GM12875 (cell line): ENCODE data around the gene MDFIC2.

Source experiments
- H3K4me3 ChIP-seq: one replicate; pipeline ENCODE4 v1.5.1; 2011; ENCODE audit warnings: low read depth, low read length, control low read depth
- CTCF ChIP-seq: IDR thresholded peaks from 2 replicates; pipeline ENCODE4 v1.5.1; 2011; ENCODE audit warnings: low read depth, mild to moderate bottlenecking, control low read depth, inconsistent platforms, low read length, moderate library complexity, borderline replicate concordance; ENCODE audit not compliant: insufficient read depth

MDFIC2 gene

DNA sequence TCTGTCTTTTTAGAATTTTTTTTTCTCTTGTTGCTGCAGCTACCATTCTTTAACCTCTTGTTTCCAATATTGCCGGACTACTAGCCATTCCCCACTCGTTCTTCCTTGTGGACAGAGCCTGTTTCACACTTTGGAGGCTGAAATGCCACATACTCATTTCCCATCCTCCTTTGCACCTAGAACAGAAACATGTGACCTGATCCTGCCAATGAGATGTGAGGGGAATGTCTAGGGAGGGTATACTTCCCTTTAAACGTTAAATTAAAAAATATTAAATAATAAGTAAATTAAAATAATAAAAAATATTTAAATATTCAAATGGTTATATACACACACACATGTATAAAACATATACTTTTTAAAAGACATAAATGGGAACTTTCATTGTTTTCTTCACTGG is 20.6 kb upstream of the MDFIC2 start:
- TF ChIP-seq CTCF, result no peak
- H3K4me3 ChIP-seq, result no peak overlapping the region

- H3K4me3 ChIP-seq, result no peak overlapping the region
- TF ChIP-seq CTCF, result no peak
Observed at GRCh38 chr3:70315021-70315420, 2.6 kb upstream of the MDFIC2 start.

DNA sequence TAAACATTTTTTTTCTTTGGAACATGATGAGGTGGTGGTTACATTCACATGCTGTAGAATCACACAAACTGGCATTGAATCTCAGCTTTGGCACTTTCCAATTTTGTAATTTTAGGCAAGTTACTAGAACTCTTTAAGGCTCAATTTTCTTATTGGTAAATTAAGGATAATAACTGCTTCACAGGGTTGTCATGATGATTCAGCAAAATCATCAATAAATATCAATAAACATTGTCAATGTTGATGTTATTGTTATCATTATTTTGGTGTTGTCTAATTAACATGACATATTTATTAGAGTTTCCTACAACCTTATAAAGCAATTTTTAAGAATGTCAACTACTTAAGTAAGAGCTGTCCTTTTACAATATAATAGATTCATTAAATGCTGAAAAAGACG is 1.6 kb downstream of the MDFIC2 start:
- TF ChIP-seq CTCF, result no peak
- no peak overlapping the region for H3K4me3 ChIP-seq

- no peak overlapping the region for H3K4me3 ChIP-seq
- TF ChIP-seq CTCF, result no peak
Observed at GRCh38 chr3:70309591-70309990, 2.8 kb downstream of the MDFIC2 start.

DNA sequence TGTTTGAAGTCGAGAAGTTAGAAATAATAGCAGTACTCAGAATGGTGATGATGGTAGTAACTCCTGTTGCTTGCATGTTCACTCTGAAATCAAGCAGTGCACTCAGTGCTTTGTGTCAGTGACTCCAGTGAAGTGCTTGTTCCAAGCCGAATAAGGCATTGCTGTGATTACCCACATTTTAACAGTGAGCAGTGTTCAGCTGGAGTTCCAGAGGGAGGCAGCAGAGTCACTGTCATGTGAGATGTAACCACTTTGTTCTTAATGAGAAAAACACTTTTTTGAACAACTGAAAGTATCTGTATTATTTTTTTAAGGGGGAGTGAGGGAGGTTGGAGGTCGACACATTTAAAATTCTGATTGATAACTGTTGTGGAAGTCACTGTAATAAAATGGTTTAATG is 3.7 kb downstream of the MDFIC2 start:
- 0 out of 2 replicates have a peak, but pooled peaks have one; percentile 9 for TF ChIP-seq CTCF
- no peak overlapping the region for H3K4me3 ChIP-seq

DNA sequence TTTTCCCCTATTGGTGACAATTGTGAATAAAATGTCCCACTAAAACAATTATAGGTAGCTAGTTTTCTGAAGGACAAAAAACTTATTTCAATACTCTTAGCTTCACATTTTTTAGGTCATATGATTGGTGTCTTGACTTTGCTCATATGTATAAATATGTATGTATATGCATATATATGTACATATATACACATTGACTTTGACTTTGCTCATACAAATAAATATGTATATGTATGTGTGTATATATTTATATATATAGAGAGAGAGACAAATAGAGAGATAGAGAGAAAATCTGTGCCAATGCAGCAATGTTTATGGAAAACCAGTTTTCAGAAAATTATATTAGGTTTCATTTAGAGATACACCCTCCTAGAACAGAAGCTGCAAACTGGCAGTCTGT is 5.7 kb downstream of the MDFIC2 start:
- H3K4me3 ChIP-seq, result no peak overlapping the region
- TF ChIP-seq CTCF, result no peak

DNA sequence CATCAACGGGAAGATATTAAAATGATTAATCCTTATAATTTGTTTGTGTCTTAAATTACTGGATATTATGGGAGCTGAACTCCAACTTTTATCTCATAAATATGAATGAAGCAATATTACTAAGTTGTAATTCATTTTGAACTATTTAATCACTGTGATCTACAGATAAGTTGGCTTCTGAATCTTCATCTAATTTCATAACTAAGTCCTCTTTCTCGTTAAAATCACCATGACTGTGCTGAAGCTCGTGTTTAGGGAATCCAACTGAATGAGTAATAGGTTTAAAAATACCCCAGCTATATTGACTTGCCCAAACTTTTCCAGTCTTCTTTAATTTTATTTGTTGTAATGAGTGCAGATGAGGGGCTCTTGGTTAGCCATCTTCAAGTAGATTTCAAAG is 14.1 kb downstream of the MDFIC2 start:
- TF ChIP-seq CTCF, result no peak
- no peak overlapping the region for H3K4me3 ChIP-seq
